Cardiac fibroblast (primary cell): ENCODE data around the gene CNTNAP2.

ENCODE experiments used
- DNase-seq, 2 donors: peaks; one replicate each; pipeline versions ENCODE4 v3.0.0 to v3.0.0-alpha.2; 2010; ENCODE audit warnings: low read depth in 2 of 2
- H3K4me3 ChIP-seq, 2 donors: replicated peaks in 1 of 2; 1 replicate in 1 of 2; 2 replicates in 1 of 2; pipeline ENCODE4 v1.5.1; 2011; ENCODE audit warnings: low read depth in 2 of 2, low read length in 2 of 2, mild to moderate bottlenecking in 2 of 2, moderate library complexity in 1 of 2
- CTCF ChIP-seq: IDR thresholded peaks from one replicate; pipeline ENCODE4 v1.5.1; 2011; ENCODE audit warnings: low read depth, mild to moderate bottlenecking, low read length, inconsistent platforms

Gene CNTNAP2

GRCh38 chr7:146249272-146249671 lies 132.7 kb downstream of the CNTNAP2 start:
- no peak for TF ChIP-seq CTCF
- DNase-seq: no peak
- H3K4me3 ChIP-seq: no peak overlapping the region

GRCh38 chr7:146255609-146256008 lies 139.0 kb downstream of the CNTNAP2 start:
- no peak overlapping the region for H3K4me3 ChIP-seq
- TF ChIP-seq CTCF: no peak

GRCh38 chr7:146262527-146262926 lies 145.9 kb downstream of the CNTNAP2 start:
- no peak overlapping the region for H3K4me3 ChIP-seq
- no peak for DNase-seq
- no peak for TF ChIP-seq CTCF

More at GRCh38 chr7:146255609-146256008, 139.0 kb downstream of the CNTNAP2 start:
- no peak for DNase-seq

- no peak for TF ChIP-seq CTCF
- H3K4me3 ChIP-seq: no peak overlapping the region
- no peak for DNase-seq
These were observed 160.3 kb downstream of the CNTNAP2 start for GRCh38 chr7:146276888-146277287.

GRCh38 chr7:146285418-146285817 lies 168.8 kb downstream of the CNTNAP2 start:
- no peak for DNase-seq
- H3K4me3 ChIP-seq: no peak overlapping the region
- no peak for TF ChIP-seq CTCF

GRCh38 chr7:146290746-146291145 lies 174.1 kb downstream of the CNTNAP2 start:
- no peak for TF ChIP-seq CTCF
- no peak overlapping the region for H3K4me3 ChIP-seq
- DNase-seq: no peak

GRCh38 chr7:146291900-146292299 lies 175.3 kb downstream of the CNTNAP2 start:
- no peak for DNase-seq
- TF ChIP-seq CTCF: no peak

More at GRCh38 chr7:146291900-146292299, 175.3 kb downstream of the CNTNAP2 start:
- H3K4me3 ChIP-seq: no peak overlapping the region
